Smooth muscle cell (in vitro differentiated cells): ENCODE data around the gene POLR1E. TPM values are rescaled to one million over a fixed set of nuclear protein-coding genes. Genes with fewer than 3 reads are reported as not detected.
"Not testable (repeated sequence)": the region's sequence is repeated elsewhere in the genome, so short reads cannot be mapped to it uniquely, and the experiment has no call there.

Source experiments
- DNase-seq: peaks from one replicate; lab custom pipeline; 2025; ENCODE audit not compliant: unreplicated experiment; lab: John Stamatoyannopoulos, UW
- H2AFZ ChIP-seq: fragments of 200-600 bp; sonication (generic); 2 replicates; pipeline ENCODE4 v1.6.0; 2016; ENCODE audit warnings: antibody characterized with exemption, low read depth, mild to moderate bottlenecking
- H3F3A ChIP-seq: fragments of 200-600 bp; sonication (generic); 2 replicates; pipeline ENCODE4 v1.6.0; 2017; ENCODE audit warnings: antibody characterized with exemption, low read depth
- H3K27ac ChIP-seq: fragments of 200-600 bp; sonication (generic); 2 replicates; pipeline ENCODE4 v1.5.1; 2016; ENCODE audit warnings: low read depth, mild to moderate bottlenecking
- H3K27me3 ChIP-seq: fragments of 200-600 bp; sonication (generic); 2 replicates; pipeline ENCODE4 v1.6.1; 2016; ENCODE audit warnings: low read depth, mild to moderate bottlenecking
- H3K36me3 ChIP-seq: fragments of 200-600 bp; sonication (generic); 2 replicates; pipeline ENCODE4 v1.5.1; 2016; ENCODE audit warnings: low read depth
- H3K4me1 ChIP-seq: fragments of 200-600 bp; sonication (generic); 2 replicates; pipeline ENCODE4 v1.5.1; 2016; ENCODE audit warnings: low read depth
- H3K4me2 ChIP-seq: fragments of 200-600 bp; sonication (generic); 2 replicates; pipeline ENCODE4 v1.6.0; 2016; ENCODE audit warnings: mild to moderate bottlenecking
- H3K4me3 ChIP-seq: fragments of 200-600 bp; sonication (generic); 2 replicates; pipeline ENCODE4 v1.5.1; 2016; ENCODE audit warnings: mild to moderate bottlenecking
- H3K79me2 ChIP-seq: fragments of 200-600 bp; sonication (generic); 2 replicates; pipeline ENCODE4 v1.6.0; 2016; ENCODE audit warnings: low read depth, mild to moderate bottlenecking
- H3K9ac ChIP-seq: fragments of 200-600 bp; sonication (generic); 2 replicates; pipeline ENCODE4 v1.6.0; 2016; ENCODE audit warnings: low read depth
- H3K9me3 ChIP-seq: fragments of 200-600 bp; sonication (generic); replicated peaks from 2 replicates; pipeline ENCODE4 v1.5.1; 2016; ENCODE audit warnings: low read depth
- H4K20me1 ChIP-seq: fragments of 200-600 bp; sonication (generic); 2 replicates; pipeline ENCODE4 v1.6.0; 2016; ENCODE audit warnings: low read depth
- CTCF ChIP-seq: fragments of 200-600 bp; sonication (generic); IDR thresholded peaks from 2 replicates; pipeline ENCODE4 v1.5.1; 2017; ENCODE audit warnings: borderline replicate concordance, mild to moderate bottlenecking, antibody characterized with exemption; ENCODE audit not compliant: insufficient read depth, poor library complexity, severe bottlenecking
- WGBS: methylation state at CpG from one replicate; pipeline ENCODE4 v1.1.7; 2016; ENCODE audit warnings: low lambda C conversion rate; 5-methylcytosine and 5-hydroxymethylcytosine counted together
- polyA plus RNA-seq: library from polyadenylated mRNA; unstranded; fragments of >200 nt; fragmentation: Nextera tagmentation; extraction: Ambion mirVana; gene quantifications from 2 replicates; pipeline ENCODE4 v1.2.1, GENCODE V29; 2016
- total RNA-seq: library from RNA; depleted of rRNA; stranded (reverse); fragments of >200 nt; gene quantifications from 2 replicates; pipeline ENCODE4 v1.2.3, GENCODE V29; 2014

Gene POLR1E
- total and polyA plus RNA-seq, 2 experiments from 2014 or later, result 10.9 to 12.6 TPM

- Histone ChIP-seq H3K9me3 (no peaks in the 10 kb centered on the region), H3K79me2 (no peaks in the 10 kb centered on the region)
- 98% methylated on average over 7 of the region's 7 CpGs for WGBS
These were observed 23.8 kb downstream of the POLR1E start for GRCh38 chr9:37509536-37509935.

GRCh38 chr9:37510053-37510452 lies 24.3 kb downstream of the POLR1E start:
- not testable (repeated sequence) for H3F3A ChIP-seq, DNase-seq, H3K9ac ChIP-seq, H3K36me3 ChIP-seq, H3K9me3 ChIP-seq, H2AFZ ChIP-seq, H4K20me1 ChIP-seq, H3K4me2 ChIP-seq, H3K4me3 ChIP-seq, H3K4me1 ChIP-seq, H3K27me3 ChIP-seq, H3K79me2 ChIP-seq, H3K27ac ChIP-seq
- WGBS, result over 99% methylated on average over 5 of the region's 5 CpGs

More at GRCh38 chr9:37509536-37509935, 23.8 kb downstream of the POLR1E start:
- H2AFZ ChIP-seq, result no peak overlapping the region
- H3F3A ChIP-seq, result no peaks in the 10 kb centered on the region
- no peak for DNase-seq
- H3K36me3 ChIP-seq, result no peaks in the 10 kb centered on the region
- no peak overlapping the region for H3K9ac ChIP-seq
- no peak overlapping the region for H3K4me3 ChIP-seq
- no peaks in the 10 kb centered on the region for H3K4me1 ChIP-seq
- no peak overlapping the region for H3K4me2 ChIP-seq
- no peak for TF ChIP-seq CTCF
- no peaks in the 10 kb centered on the region for H3K27me3 ChIP-seq
- no peaks in the 10 kb centered on the region for H4K20me1 ChIP-seq
- no peak overlapping the region for H3K27ac ChIP-seq

- no peak overlapping the region for H3K4me2 ChIP-seq
- H2AFZ ChIP-seq, result no peak overlapping the region
- no peak overlapping the region for H3K4me3 ChIP-seq
- H3K79me2 ChIP-seq, result no peaks in the 10 kb centered on the region
- no peaks in the 10 kb centered on the region for H3F3A ChIP-seq
- no peaks in the 10 kb centered on the region for H3K27me3 ChIP-seq
- no peaks in the 10 kb centered on the region for H3K36me3 ChIP-seq
- H3K9ac ChIP-seq, result no peak overlapping the region
- no peak overlapping the region for H3K27ac ChIP-seq
- no peak for TF ChIP-seq CTCF
- no peaks in the 10 kb centered on the region for H4K20me1 ChIP-seq
- no peaks in the 10 kb centered on the region for H3K9me3 ChIP-seq
- DNase-seq, result no peak
- no peaks in the 10 kb centered on the region for H3K4me1 ChIP-seq
- WGBS, result 88% methylated on average over 15 of the region's 15 CpGs
These were observed 25.6 kb downstream of the POLR1E start for GRCh38 chr9:37511016-37512010.

- Histone ChIP-seq H3K4me3 (no peak overlapping the region), H3K9ac (no peak overlapping the region), H2AFZ (no peak overlapping the region), H4K20me1 (no peaks in the 10 kb centered on the region), H3K79me2 (no peaks in the 10 kb centered on the region), H3K27me3 (no peaks in the 10 kb centered on the region), H3K27ac (no peak overlapping the region), H3K36me3 (no peaks in the 10 kb centered on the region), H3F3A (no peaks in the 10 kb centered on the region), H3K4me1 (no peaks in the 10 kb centered on the region), H3K4me2 (no peak overlapping the region), H3K9me3 (no peaks in the 10 kb centered on the region)
- 83% methylated on average over 12 of the region's 12 CpGs for whole genome bisulfite sequencing
- TF ChIP-seq CTCF, result no peak
- no peak for DNase-seq
These were observed 26.7 kb downstream of the POLR1E start for GRCh38 chr9:37512437-37512836.

GRCh38 chr9:37514415-37514814 lies 28.7 kb downstream of the POLR1E start:
- not testable (repeated sequence) for H3F3A ChIP-seq, H3K36me3 ChIP-seq, H3K79me2 ChIP-seq, H3K9ac ChIP-seq, H3K9me3 ChIP-seq, H3K27ac ChIP-seq, H3K4me3 ChIP-seq, H4K20me1 ChIP-seq, H3K4me2 ChIP-seq, H2AFZ ChIP-seq, DNase-seq, H3K4me1 ChIP-seq, H3K27me3 ChIP-seq
- WGBS, result 97% methylated on average over 10 of the region's 10 CpGs
